Activated T-helper 1 cell treated with anti-CD3 and anti-CD28 coated beads, Interleukin-2, amount 50 U/mL, for 16 hours (primary cell): ENCODE measurements around the gene ATAD3B.
"Not testable (repeated sequence)": the region's sequence is repeated elsewhere in the genome, so short reads cannot be mapped to it uniquely, and the experiment has no call there.

Experiments
- DNase-seq, 2 donors: peaks; one replicate each; pipeline ENCODE4 v3.0.0-alpha.2; 2020; ENCODE audit warnings: low read depth in 1 of 2, low spot score in 1 of 2

Gene ATAD3B

GRCh38 chr1:1471389-1472052 is at the start of gene ATAD3B:
Gene ATAD3B (plus strand): TSS chr1:1471765. CDS start chr1:1471885, 120 bp downstream.
- peak; percentile 76 to 86 for DNase-seq

DNA sequence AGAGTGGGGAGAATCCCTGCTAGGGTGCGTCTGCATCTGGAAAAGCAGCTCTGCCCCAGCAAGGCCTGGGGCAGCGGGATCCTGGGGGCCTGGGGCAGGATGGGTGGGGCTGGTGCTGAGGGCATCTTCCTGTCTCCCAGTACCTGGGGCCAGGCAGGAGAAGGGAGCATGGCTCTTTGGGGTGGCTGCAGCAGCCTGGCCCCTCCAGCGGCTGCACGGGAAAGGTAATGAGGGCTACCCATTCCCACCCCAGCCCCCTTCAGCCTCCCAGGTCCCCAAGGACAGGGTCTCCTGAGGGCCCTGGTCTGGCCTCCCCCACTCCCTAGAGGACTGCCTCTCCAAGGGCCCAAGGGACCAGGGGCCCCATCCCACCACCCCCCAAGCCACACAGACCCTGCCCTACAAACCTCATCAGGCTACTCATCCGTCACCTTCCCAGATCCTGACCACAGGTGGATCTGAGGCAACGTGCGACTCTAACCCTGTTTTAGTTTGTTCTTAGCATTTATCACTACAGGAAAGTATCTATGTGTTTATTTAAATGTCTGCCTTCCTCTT is 49.6 kb upstream of the ATAD3B start:
- no peak for DNase-seq

GRCh38 chr1:1422465-1423244 is 48.9 kb upstream of the ATAD3B start:
- DNase-seq = no peak

DNA sequence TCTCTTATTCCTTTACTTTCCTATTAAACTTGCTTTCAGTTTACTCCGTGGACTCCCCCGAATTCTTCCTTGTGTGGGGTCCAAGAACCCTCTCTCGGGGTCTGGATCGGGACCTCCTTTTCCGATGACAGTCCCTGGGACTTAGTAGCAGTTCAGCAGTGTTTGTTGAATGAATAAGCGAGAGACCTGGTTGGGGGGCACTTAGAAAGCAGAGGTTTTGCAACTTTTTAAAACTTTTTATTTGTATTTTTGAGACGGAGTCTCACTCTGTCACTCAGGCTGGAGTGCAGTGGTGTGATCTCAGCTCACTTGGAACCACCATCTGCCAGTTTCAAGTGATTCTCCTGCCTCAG is 48.3 kb upstream of the ATAD3B start:
- no peak for DNase-seq

GRCh38 chr1:1424707-1425106 is 46.9 kb upstream of the ATAD3B start:
- DNase-seq = no peak

DNA sequence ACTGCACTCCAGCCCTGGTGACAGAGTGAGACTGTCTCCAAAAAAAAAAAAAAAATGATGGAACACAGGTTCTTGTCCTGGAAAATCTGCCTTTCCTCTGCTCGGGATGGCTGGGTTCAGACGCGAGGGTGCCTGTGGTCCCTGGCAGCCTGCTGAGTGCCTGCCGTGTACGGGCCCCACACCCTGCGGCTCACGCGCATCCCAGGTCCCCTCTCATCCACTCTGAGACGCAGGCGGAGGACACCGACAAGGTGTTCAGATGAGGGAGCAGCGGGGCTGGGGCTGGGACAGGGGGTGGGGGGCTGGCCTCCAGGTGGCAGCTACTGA is 46.2 kb upstream of the ATAD3B start:
- no peak for DNase-seq

- no peak for DNase-seq
Measured at GRCh38 chr1:1425753-1426495, 45.6 kb upstream of the ATAD3B start.

DNA sequence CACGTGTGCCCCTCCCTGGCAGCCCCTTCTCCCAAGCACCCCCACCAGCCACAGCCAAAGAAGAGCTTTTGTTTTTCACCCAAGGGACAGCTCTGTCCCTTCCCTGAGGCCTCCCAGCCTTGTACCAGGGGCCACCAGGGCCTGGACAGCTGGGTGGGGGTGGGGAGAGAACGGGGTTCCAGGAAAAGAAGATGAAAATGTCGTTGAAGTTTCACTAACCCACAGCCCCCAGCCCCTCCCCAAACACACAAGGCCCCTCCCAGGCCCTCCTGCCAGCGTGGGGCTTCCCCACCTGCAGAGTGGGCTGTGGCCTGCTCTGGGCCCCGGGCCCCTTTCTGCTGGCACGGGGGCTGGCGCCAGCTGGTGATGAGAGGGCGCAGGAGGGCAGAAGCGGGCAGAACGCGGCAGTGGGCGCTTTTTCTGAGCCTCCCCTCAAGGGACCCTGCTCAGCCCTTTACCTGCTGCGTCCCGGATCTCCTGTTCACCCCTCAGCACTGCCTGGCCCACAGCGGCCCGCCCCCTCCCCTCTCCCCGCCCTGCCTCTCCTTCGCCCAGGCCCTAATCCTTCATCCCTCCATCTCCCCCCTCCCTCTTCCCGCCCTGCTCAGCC is 45.0 kb upstream of the ATAD3B start:
- no peak for DNase-seq

DNA sequence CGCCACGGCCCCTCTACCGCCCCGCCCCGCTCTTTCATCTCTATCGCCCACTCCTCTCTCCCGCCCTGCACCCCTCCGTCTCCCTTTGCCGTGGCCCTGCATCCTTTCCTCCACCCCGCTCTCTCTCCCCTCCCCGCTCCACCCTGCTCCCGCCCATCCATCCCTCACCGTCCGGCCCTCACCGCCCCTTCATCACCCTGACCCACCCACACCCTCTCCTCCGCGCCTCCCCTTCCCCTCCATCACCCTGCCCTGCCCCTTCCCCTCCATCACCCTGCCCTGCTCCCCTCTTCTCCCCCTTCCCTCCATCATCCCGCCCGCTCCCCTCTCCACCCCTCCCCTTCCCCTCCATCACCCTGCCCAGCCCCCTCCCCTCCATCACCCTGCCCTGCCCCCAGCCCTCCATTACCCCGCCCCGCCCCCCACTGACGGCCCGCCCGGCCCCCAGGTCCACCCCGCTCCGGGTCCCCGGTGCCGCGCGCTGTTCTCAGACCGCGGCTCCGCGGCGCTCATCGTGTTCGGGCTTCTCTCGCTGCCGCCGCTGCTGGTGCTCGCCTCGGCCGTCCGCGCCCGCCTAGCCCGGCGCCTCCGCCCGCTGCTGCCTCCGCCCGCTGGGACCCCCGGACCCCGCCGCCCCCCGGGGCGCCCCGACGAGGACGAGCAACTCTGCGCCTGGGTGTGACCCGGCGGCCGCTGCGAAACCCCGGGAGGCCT is 44.3 kb upstream of the ATAD3B start:
- no peak for DNase-seq

DNA sequence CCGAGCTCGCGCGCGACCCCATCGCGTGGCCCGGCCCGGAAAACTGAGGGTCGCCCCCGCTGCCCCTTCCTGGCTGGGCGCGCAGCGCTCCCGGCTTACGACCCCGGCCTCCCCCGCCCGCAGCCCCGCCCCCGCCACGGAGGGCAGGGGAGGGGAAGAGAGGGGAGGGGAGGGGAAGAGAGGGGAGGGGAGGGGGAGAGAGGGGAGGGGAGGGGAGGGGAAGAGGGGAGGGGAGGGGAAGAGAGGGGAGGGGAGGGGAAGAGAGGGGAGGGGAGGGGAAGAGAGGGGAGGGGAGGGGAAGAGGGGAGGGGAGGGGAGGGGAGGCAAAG is 43.8 kb upstream of the ATAD3B start:
- DNase-seq = no peak

DNA sequence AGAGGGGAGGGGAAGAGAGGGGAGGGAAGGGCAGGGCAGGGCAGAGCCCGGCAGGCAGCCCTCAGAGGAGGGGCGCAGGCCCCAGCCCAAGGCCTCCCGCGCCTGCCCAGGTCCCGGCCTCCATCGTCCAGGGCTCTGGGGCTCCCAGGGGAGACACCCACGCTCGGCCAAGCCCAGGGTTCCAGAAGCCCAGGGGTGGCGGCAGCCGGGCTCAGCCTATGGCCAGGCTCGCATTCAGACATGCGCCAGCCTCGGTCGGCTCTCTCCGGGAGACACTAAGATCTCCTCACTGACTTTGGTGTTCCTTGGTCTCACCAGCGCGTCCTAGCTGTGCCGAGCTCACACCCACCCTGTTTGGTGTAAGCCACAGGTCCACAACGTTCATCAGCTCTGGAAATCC is 43.4 kb upstream of the ATAD3B start:
- no peak for DNase-seq

DNA sequence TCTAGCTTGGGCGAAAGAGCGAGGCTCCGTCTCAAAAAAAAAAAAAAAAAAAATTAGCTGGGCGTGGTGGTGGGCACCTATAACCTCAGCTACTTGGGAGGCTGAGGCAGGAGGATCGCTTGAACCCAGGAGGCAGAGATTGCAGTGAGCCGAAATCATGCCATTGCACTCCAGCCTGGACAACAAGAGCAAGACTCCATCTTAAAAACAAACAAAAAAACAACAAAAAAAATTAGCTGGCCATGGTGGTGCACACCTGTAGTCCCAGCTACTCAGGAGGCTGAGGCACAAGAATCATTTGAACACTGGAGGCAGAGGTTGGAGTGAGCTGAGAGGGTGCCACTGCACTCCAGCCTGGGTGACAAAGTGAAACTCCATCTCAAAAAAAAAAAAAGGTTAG is 42.6 kb upstream of the ATAD3B start:
- DNase-seq = not testable (repeated sequence)

- DNase-seq = no peak
Measured at GRCh38 chr1:1429671-1430073, 41.9 kb upstream of the ATAD3B start.

- no peak for DNase-seq
Measured at GRCh38 chr1:1430114-1430982, 41.2 kb upstream of the ATAD3B start.

DNA sequence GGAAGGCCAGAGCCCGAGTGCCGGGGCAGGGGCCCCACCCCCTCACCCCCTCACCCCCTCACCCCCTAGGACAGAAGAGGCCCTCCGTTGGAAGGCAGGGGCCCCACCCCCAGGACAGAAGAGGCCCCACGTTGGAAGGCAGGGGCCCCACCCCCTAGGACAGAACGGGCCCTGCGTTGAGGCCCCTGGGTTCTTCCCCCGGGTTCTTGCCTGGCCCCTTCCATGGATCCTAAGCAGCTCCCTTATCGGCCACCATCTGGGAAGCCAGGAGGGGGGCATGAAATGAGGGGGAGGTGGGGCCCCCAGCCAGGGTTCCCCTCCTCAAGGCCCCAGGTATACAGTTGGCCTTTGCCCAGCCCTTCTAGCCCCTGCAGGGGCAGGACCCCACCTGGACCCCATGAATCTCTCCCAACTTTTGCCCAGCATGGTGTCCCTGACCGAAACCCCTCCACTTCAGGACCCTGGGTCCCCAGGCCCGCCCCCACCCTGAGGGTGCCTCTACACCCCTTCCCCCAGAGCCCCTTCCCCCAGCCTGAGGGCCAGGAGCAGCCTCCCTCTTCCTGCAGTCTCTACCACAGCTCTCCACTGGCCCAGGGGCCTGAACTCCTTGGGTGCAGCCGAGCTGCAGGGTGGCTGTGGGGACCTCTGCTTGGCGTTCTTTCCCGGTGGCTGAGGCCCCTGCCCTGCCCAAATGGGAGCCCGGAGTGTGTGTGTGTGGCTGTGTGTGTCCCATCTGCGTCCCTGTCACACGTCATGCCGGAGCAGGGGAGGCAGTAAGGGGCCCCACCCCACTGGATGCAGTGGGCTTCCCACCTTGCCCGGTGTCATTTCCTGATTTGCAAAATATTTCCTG is 40.3 kb upstream of the ATAD3B start:
- DNase-seq = no peak

DNA sequence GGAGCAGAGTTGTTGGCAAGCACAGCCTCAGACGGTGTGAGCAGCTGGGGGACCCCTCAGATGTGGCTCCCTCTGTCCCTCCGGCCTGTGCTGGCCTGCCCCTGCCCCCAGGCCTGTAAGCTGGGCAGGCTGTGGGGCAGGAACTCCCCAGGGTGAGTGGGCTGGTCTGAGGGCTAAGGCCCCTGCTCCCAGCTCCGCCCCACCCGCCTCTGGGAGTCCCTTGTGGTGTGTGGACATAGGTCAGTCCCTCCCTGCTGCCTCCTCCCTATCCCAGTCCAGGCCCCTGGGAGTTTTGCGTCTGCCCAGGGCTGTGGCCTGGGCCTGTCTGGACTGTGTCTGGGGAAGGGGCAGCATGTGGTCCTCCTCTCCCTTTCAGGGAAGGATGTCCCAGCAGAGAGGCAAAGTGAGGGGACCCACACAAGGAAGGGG is 39.7 kb upstream of the ATAD3B start:
- no peak for DNase-seq

DNA sequence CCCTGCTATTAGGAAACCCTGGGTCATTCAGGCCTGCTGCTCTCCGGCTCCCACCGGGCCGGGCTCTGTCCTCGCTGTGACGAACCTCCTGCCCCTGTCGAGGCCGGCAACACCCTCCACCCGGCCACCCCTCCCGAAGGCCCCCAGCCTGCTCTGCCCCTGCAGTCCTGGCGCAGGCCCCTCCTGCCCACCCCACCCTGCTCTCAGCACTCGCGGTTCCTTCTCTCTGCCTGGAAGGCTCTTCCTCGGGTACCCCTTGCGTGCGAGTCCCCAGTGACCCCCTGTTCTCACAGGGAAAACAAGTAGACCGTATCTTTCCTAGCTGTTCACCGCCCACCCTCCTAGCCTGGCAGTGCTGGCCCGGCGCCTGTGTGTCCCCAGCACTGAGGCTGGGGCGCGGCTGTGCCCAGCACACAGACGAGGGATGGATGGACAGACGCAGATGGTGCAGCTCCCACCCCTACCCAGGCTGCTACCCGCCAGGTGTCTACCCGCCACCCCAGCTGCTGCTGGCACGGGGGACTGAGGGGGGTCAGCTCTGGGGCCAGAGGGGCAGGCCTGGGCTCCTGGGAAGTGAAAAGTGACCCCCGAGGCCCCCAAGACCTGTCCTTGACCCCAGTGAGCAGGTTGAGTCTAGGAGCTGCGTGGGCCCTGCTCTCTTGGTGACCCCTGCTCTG is 39.2 kb upstream of the ATAD3B start:
- no peak for DNase-seq

GRCh38 chr1:1432951-1433803 is 38.4 kb upstream of the ATAD3B start:
- no peak for DNase-seq
